K562 (cell line): Measurements from ENCODE around the gene EFS. TPM values are rescaled to one million over a fixed set of nuclear protein-coding genes. Genes with fewer than 3 reads are reported as not detected.

ENCODE experiments used
- CBX1 ChIP-seq: sonication (generic); IDR thresholded peaks from 2 replicates; pipeline ENCODE4 v1.6.1; 2016; ENCODE audit warnings: antibody characterized with exemption, low read depth, mild to moderate bottlenecking
- ETV1 ChIP-seq: fragments of 450-650 bp; conservative IDR thresholded peaks from 2 replicates; pipeline ENCODE4 v1.6.1; 2016; ENCODE audit warnings: missing genetic modification characterization, control low read depth, low read depth, missing compliant biosample characterization
- HCFC1 ChIP-seq: IDR thresholded peaks from 2 replicates; pipeline ENCODE4 v1.6.1; 2012; ENCODE audit warnings: low read depth, low read length, improper control_type of control experiment
- POLR3A ChIP-seq: IDR thresholded peaks from 2 replicates; pipeline ENCODE4 v1.6.1; 2011; ENCODE audit warnings: borderline replicate concordance, mild to moderate bottlenecking, moderate library complexity; ENCODE audit not compliant: insufficient read length, insufficient read depth; ENCODE audit errors: extremely low read depth
- PRPF4 ChIP-seq: fragments of 200-400 bp; formaldehyde crosslinking; IDR thresholded peaks from one replicate; pipeline ENCODE4 v1.6.1; 2017; ENCODE audit warnings: low read length, low read depth, mild to moderate bottlenecking; ENCODE audit not compliant: insufficient read depth, poor library complexity, severe bottlenecking
- SFPQ ChIP-seq: fragments of 200-400 bp; formaldehyde crosslinking; IDR thresholded peaks from 2 replicates; pipeline ENCODE4 v1.6.1; 2017; ENCODE audit warnings: mild to moderate bottlenecking, low read depth, low read length, moderate library complexity
- TARDBP ChIP-seq: fragments of 450-650 bp; IDR thresholded peaks from 2 replicates; pipeline ENCODE4 v1.6.1; 2016
- TOE1 ChIP-seq, 2 experiments: fragments of 450-650 bp in 1 of 2; sonication (generic) in 1 of 2; formaldehyde crosslinking in 1 of 2; IDR thresholded peaks; 2 replicates each; pipeline versions ENCODE4 v1.7.1 to v1.8.0; 2016 to 2022; ENCODE audit warnings: borderline replicate concordance in 2 of 2, mild to moderate bottlenecking in 2 of 2, antibody characterized with exemption in 1 of 2, inconsistent platforms in 1 of 2, low read depth in 1 of 2, missing genetic modification reagents in 1 of 2, moderate library complexity in 1 of 2
- ZBTB1 ChIP-seq: sonication (generic); formaldehyde crosslinking; IDR thresholded peaks from 2 replicates; pipeline ENCODE4 v1.8.1; 2023; ENCODE audit warnings: missing genetic modification reagents, low read depth, mild to moderate bottlenecking, borderline replicate concordance
- ZEB2 ChIP-seq: fragments of 450-650 bp; IDR thresholded peaks from 2 replicates; pipeline ENCODE4 v1.6.1; 2016
- ZNF511 ChIP-seq: sonication (generic); formaldehyde crosslinking; IDR thresholded peaks from 2 replicates; pipeline ENCODE4 v1.8.0; 2022; ENCODE audit warnings: mild to moderate bottlenecking, missing genetic modification reagents
- polyA plus RNA-seq, 8 experiments: library from polyadenylated mRNA; depleted of rRNA in 4 of 8; stranded (reverse) in 5 of 8; unstranded in 3 of 8; fragments of >200 nt; fragmentation: Nextera tagmentation in 2 of 8; fragmentation: Illumina TruSeq in 1 of 8; extraction: Ambion mirVana in 2 of 8; extraction: Trizol in 1 of 8; gene quantifications; 2 replicates each; pipeline versions ENCODE4 v1.2.1 to v1.2.3, GENCODE V29; 2011 to 2014; ENCODE audit warnings: inconsistent platforms in 1 of 8, missing spikeins in 1 of 8
- total RNA-seq, 7 experiments: library from RNA; depleted of rRNA in 6 of 7; stranded (reverse); fragments of >200 nt in 6 of 7; fragmentation: Illumina TruSeq in 2 of 7; extraction: Trizol in 2 of 7; gene quantifications; 2 replicates each; pipeline versions ENCODE4 v1.2.1 to v1.2.3, GENCODE V29; 2011 to 2021; ENCODE audit warnings: low replicate concordance in 1 of 7
- TF ChIP-seq, protein P1 (sequence below): fragments of 450-650 bp; formaldehyde crosslinking; conservative IDR thresholded peaks from 2 replicates; pipeline ENCODE4 v1.4.0; 2022; ENCODE audit warnings: mild to moderate bottlenecking, missing genetic modification characterization
- TF ChIP-seq, protein P2 (sequence below): sonication (generic); formaldehyde crosslinking; IDR thresholded peaks from 2 replicates; pipeline ENCODE4 v1.8.1; 2023; ENCODE audit warnings: mild to moderate bottlenecking, missing genetic modification reagents
- TF ChIP-seq, protein P3 (sequence below): IDR thresholded peaks from 3 replicates; pipeline ENCODE4 v1.6.1; 2011; ENCODE audit warnings: borderline replicate concordance, mild to moderate bottlenecking; ENCODE audit not compliant: insufficient read length, insufficient read depth

The EFS gene
- total and polyA plus RNA-seq, 9 of the 15 experiments (the other 6 are each of a cell fraction or from before 2014, with no cell fraction given), result 0.01 to 0.03 TPM; not detected in 7

DNA sequence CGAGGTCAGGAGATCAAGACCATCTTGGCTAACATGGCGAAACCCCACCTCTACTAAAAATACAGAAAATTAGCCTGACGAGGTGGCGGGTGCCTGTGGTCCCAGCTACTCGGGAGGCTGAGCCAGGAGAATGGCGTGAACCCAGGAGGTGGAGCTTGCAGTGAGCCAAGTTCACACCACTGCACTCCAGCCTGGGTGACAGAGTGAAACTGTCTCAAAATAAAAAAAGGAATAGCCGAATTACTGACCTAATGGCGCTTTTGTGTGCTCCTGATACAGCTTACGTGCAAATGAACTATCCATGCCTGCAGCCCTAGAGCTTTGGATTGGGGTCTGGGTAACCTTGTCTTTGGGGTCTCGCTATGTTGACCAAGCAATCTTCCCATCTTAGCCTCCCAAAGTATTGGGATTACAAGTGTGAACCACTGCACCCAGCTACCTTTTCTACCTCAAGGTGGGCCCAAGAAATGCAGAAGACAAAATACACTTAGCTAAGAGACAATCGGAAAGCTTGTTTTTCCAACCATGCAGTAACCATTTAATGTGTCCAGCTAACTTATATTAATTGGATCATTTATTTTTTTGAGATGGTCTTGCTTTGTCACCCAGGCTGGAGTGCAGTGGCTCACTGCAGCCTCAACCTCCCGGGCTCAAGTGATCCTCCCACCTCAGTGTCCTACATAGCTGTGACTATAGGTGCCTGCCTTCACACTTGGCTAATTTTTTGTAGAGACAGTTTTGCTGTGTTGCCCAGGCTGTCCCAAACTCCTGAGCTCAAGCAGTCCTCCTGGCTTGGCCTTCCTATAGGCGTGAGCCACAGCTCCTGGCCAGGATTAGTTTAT is 38.3 kb downstream of the EFS start (continued):
- TF ChIP-seq ZNF511 (CRISPR knock-in tag) (no peak), TARDBP (no peak), TOE1 (IDR thresholded peaks at IDR 0.05; ENCODE audit: borderline replicate concordance) (no peak), TOE1 (CRISPR knock-in tag; IDR thresholded peaks at IDR 0.05; ENCODE audit: borderline replicate concordance, low read depth) (no peak), CBX1 (no peak), ZEB2 (no peak), SFPQ (no peak), POLR3A (no peak), PRPF4 (no peak), ETV1 (tag) (no peak), HCFC1 (no peak), ZBTB1 (CRISPR knock-in tag) (no peak)
- TF ChIP-seq, protein P1, sequence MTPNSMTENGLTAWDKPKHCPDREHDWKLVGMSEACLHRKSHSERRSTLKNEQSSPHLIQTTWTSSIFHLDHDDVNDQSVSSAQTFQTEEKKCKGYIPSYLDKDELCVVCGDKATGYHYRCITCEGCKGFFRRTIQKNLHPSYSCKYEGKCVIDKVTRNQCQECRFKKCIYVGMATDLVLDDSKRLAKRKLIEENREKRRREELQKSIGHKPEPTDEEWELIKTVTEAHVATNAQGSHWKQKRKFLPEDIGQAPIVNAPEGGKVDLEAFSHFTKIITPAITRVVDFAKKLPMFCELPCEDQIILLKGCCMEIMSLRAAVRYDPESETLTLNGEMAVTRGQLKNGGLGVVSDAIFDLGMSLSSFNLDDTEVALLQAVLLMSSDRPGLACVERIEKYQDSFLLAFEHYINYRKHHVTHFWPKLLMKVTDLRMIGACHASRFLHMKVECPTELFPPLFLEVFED, result peak; percentile 76; the same call in 1 of the 2 replicates
- TF ChIP-seq, protein P2, sequence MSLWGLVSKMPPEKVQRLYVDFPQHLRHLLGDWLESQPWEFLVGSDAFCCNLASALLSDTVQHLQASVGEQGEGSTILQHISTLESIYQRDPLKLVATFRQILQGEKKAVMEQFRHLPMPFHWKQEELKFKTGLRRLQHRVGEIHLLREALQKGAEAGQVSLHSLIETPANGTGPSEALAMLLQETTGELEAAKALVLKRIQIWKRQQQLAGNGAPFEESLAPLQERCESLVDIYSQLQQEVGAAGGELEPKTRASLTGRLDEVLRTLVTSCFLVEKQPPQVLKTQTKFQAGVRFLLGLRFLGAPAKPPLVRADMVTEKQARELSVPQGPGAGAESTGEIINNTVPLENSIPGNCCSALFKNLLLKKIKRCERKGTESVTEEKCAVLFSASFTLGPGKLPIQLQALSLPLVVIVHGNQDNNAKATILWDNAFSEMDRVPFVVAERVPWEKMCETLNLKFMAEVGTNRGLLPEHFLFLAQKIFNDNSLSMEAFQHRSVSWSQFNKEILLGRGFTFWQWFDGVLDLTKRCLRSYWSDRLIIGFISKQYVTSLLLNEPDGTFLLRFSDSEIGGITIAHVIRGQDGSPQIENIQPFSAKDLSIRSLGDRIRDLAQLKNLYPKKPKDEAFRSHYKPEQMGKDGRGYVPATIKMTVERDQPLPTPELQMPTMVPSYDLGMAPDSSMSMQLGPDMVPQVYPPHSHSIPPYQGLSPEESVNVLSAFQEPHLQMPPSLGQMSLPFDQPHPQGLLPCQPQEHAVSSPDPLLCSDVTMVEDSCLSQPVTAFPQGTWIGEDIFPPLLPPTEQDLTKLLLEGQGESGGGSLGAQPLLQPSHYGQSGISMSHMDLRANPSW (CRISPR knock-in tag), result no peak
- TF ChIP-seq, protein P3, sequence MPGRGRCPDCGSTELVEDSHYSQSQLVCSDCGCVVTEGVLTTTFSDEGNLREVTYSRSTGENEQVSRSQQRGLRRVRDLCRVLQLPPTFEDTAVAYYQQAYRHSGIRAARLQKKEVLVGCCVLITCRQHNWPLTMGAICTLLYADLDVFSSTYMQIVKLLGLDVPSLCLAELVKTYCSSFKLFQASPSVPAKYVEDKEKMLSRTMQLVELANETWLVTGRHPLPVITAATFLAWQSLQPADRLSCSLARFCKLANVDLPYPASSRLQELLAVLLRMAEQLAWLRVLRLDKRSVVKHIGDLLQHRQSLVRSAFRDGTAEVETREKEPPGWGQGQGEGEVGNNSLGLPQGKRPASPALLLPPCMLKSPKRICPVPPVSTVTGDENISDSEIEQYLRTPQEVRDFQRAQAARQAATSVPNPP, result no peak
